DOHH2 (cell line): ENCODE measurements around the gene NAA50.

Experiments
- EZH2phosphoT487 ChIP-seq: fragments of 200-600 bp; sonication (generic); IDR thresholded peaks from 2 replicates; pipeline ENCODE4 v1.6.1; 2017; ENCODE audit warnings: borderline replicate concordance, mild to moderate bottlenecking, antibody characterized with exemption, low read length, moderate library complexity, mixed read lengths
- TF ChIP-seq, protein P1 (sequence below): fragments of 200-600 bp; sonication (generic); IDR thresholded peaks from one replicate; pipeline ENCODE4 v1.5.1; 2014; ENCODE audit warnings: antibody characterized with exemption, mild to moderate bottlenecking, low read depth, low read length; ENCODE audit not compliant: poor library complexity, severe bottlenecking

DNA sequence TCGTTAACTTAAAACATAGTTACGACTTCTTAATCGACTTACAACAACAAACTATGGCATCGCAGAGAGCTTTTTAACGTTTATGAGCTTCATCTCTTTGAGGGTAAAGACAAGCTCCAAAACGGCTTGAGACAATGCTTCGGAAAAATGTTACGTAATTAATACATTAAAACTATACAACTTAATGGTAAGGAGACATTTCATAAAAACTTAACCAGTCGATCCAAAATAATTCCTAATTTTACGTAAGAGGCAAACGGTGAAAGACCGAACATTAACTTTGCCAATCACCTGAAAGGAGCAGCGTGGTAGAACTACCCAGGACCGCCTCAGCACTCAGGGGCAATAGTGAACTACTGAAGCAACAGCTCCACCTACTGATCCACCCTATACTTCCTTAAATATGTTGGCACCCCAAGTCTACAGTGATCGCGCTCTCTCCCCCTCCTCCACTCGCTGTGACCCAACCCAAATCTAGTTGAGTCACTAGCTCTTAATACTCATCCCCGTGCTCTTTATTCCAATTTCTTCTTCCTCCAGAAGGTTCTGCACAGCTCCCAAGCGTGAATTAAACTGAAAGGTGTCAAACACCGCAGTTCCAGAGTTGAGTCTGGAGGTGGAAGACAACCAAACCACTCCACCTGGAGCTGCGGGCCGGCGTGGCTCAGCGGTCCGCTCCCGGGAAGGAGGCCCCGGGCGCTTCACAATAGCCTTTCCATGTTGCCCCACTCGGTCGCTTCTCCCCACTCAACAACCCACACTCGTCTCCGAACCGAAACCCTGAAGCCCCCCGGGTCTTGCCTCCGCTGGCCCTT lies 901 bp downstream of the NAA50 start:
- TF ChIP-seq, protein P1, sequence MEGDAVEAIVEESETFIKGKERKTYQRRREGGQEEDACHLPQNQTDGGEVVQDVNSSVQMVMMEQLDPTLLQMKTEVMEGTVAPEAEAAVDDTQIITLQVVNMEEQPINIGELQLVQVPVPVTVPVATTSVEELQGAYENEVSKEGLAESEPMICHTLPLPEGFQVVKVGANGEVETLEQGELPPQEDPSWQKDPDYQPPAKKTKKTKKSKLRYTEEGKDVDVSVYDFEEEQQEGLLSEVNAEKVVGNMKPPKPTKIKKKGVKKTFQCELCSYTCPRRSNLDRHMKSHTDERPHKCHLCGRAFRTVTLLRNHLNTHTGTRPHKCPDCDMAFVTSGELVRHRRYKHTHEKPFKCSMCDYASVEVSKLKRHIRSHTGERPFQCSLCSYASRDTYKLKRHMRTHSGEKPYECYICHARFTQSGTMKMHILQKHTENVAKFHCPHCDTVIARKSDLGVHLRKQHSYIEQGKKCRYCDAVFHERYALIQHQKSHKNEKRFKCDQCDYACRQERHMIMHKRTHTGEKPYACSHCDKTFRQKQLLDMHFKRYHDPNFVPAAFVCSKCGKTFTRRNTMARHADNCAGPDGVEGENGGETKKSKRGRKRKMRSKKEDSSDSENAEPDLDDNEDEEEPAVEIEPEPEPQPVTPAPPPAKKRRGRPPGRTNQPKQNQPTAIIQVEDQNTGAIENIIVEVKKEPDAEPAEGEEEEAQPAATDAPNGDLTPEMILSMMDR, result peak; percentile 79
- no peak for TF ChIP-seq EZH2phosphoT487
